HG03342 (cell line): Measurements from ENCODE around the gene TGFBR3L.
"Not testable (repeated sequence)": the region's sequence is repeated elsewhere in the genome, so short reads cannot be mapped to it uniquely, and the experiment has no call there.

ENCODE experiments used
- ATAC-seq: cut with Tn5 transposase; IDR thresholded peaks from one replicate; pipeline ENCODE4 v1.9.1; 2021; ENCODE audit warnings: mild to moderate bottlenecking, moderate library complexity; ENCODE audit not compliant: unreplicated experiment

TGFBR3L gene

GRCh38 chr19:7879111-7879807 is 35.4 kb upstream of the TGFBR3L start:
- ATAC-seq = no peak

- no peak for ATAC-seq
Measured at GRCh38 chr19:7879836-7880235, 34.8 kb upstream of the TGFBR3L start.

DNA sequence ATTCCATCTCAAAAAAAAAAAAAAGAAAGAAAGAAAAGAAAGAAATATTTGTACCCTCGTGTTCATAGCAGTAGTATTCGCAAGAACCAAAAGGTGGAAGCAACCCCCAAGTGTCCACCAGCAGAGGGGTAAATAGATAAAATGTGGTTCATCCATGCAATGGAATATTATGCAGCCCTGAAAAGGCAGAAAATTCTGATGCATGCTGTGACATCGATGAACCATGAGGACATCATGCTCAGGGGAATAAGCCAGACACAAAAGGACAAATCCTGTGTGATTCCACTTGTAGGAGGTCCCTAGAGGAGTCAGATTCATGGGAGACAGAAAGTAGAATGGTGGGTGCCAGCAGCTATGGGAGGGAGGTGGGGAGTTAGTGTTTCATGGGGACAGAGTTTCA is 32.7 kb upstream of the TGFBR3L start:
- ATAC-seq = no peak

DNA sequence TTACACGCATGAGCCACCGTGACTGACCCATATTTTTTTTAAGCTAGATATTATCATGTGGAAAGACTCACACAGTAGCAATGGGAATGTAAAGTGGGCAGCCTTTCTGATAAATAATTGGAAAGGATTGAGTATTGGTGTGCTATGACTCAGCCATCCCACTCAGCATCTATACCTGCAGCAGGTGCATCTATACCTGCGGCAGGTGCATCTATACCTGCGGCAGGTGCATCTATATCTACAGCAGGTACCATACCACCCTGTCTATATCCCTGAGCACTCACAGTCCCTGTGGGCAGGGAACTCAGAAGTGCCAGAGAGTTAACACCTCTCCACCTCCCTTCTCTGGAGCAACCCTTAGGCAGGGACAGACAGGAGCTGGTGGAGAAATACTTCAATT is 31.5 kb upstream of the TGFBR3L start:
- ATAC-seq = no peak

- ATAC-seq = no peak
Measured at GRCh38 chr19:7883796-7884570, 30.6 kb upstream of the TGFBR3L start.

- ATAC-seq = no peak
Measured at GRCh38 chr19:7885818-7886217, 28.8 kb upstream of the TGFBR3L start.

DNA sequence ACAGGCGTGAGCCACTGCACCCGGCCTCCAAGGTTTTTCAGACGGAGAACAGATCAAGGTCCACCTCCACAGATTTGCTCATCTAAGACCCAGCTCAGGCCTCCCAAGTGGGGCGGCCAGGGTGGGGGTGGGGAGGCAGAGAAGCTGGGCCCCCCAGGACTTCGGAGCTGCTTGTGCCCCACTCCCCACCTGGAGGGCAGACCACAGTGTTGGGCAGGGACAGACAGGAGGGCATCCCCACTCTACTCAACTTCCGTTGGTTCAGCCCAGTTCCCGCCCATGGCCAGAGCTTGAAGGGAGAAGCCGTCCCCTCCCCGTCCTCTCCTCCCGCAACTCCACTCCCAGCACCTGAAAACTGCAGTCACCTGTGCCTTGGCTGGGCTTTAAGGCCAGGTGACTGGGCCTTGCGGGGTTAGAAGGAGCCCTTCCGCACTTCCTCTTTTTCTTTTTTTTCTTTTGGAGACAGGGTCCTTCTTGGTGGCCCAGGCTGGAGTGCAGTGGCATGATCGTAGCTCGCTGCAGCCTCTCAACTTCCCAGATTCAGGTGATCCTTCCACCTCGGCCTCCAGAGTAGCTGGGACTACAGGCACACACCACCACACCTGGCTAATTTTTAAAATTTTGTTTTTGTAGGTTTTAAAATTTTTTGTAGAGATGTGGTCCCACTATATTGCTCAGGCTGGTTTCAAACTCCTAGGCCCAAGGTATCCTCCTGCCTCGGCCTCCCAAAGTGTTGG is 27.1 kb upstream of the TGFBR3L start:
- ATAC-seq = no peak

GRCh38 chr19:7888145-7888825 is 26.3 kb upstream of the TGFBR3L start, which contains the start of gene LRRC8E:
TSS of gene LRRC8E (plus strand) at chr19:7888510. CDS start at chr19:7895604, 7,094 bp downstream.
- ATAC-seq = no peak

DNA sequence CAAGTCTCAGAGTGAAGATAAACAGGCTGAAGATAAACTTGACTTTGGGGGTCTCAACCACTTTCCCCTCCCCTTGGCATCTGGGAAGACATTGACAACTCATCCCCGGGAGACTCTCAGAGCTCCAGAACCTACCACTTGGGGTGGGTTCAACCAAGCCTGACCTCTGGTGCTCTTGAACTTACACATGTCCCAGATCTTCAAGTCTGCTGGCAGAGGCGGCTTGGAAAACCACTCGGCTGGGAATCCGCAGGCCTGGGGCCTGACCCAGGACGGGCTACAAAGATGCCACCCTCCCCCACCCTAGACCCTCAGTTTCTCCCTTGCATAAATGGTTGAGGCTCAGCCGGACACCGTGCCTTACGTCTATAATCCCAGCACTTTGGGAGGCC is 25.8 kb upstream of the TGFBR3L start:
- no peak for ATAC-seq

DNA sequence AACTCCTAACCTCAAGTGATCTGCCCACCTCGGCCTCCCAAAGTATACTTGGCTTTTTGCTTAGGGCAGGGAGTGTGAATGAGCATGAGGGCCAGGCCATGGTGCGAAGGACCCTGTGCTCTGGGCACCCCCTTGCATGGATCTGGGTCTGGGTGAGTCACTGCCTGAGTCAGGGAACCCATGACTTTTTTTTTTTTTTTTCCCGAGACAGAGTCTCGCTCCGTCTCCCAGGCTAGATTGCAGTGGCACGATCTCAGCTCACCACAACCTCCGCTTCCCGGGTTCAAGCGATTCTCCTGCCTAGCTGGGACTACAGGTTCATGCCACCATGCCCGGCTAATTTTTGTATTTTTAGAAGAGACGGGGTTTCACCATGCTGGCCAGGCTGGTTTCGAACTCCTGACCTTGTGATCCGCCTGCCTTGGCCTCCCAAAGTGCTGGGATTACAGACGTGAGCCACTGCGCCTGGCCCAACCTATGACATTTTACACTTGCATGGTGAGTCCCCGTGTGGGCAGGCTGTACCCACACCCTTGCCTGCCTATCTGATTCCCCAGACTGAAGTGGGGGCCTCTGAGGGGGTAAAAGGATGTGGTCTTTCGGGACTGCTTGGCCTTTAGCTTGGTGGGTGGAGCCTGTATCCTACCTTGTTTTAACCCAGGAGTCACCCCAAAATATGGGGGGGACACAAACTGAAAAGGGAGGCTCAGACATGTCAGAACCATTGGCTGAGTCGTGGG is 21.1 kb upstream of the TGFBR3L start:
- ATAC-seq = not testable (repeated sequence)

GRCh38 chr19:7894612-7895309 is 19.9 kb upstream of the TGFBR3L start:
- no peak for ATAC-seq

- ATAC-seq = no peak
Measured at GRCh38 chr19:7895565-7895964, 19.1 kb upstream of the TGFBR3L start.

GRCh38 chr19:7897292-7897691 is 17.3 kb upstream of the TGFBR3L start:
- no peak for ATAC-seq

DNA sequence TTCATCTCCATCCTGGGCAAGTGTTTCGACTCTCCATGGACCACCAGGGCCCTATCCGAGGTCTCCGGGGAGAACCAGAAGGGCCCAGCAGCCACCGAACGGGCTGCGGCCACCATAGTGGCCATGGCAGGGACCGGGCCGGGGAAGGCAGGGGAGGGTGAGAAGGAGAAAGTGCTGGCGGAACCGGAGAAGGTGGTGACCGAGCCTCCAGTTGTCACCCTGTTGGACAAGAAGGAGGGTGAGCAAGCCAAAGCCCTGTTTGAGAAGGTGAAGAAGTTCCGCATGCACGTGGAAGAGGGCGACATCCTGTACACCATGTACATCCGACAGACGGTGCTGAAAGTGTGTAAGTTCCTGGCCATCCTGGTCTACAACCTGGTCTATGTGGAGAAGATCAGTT is 15.7 kb upstream of the TGFBR3L start:
- no peak for ATAC-seq

DNA sequence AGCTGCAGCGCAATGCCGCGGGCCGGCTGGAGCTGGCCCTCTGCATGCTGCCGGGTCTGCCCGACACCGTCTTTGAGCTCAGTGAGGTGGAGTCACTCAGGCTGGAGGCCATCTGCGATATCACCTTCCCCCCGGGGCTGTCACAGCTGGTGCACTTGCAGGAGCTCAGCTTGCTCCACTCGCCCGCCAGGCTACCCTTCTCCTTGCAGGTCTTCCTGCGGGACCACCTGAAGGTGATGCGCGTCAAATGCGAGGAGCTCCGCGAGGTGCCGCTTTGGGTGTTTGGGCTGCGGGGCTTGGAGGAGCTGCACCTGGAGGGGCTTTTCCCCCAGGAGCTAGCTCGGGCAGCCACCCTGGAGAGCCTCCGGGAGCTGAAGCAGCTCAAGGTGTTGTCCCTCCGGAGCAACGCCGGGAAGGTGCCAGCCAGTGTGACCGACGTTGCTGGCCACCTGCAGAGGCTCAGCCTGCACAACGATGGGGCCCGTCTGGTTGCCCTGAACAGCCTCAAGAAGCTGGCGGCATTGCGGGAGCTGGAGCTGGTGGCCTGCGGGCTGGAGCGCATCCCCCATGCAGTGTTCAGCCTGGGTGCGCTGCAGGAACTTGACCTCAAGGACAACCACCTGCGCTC is 14.8 kb upstream of the TGFBR3L start:
- no peak for ATAC-seq

GRCh38 chr19:7900401-7900870 is 14.2 kb upstream of the TGFBR3L start:
- no peak for ATAC-seq

DNA sequence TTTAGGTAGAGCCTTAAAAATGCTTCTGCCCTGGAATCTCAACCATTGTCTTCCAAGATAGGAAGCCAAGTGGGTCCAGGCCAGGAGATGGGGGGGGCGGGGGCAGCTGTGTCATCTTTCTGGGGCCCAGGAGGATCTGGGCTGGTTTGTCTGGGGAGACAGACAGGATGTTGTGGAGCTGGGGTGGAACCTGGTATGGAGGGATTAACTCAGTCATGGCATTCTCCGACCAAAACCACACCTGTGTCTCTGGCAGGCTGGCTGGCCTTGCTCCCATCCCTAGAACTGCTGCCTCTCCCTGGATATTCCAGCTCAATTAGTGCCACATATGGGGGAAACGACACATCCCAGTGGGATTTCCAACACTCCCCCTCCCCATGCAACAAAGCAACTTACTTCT is 13.7 kb upstream of the TGFBR3L start:
- ATAC-seq = no peak

DNA sequence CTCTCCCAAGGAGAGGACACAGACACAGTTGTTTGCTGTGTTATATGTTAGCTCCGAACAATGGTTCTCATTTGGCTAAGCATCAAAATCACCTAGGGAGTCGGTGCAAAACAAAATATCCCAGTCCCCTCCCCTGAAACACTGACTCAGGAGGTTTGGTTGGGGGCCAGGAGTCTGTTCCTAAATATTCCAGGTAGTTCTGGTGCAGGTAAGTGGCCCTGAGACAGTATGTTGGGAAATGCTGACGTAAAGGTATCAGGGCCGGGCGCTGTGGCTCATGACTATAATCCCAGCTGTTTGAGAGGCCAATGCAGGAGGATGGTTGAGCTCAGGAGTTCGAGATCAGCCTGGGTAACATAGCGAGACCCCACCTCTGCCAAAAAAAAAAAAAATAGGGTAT is 13.3 kb upstream of the TGFBR3L start:
- ATAC-seq = no peak

DNA sequence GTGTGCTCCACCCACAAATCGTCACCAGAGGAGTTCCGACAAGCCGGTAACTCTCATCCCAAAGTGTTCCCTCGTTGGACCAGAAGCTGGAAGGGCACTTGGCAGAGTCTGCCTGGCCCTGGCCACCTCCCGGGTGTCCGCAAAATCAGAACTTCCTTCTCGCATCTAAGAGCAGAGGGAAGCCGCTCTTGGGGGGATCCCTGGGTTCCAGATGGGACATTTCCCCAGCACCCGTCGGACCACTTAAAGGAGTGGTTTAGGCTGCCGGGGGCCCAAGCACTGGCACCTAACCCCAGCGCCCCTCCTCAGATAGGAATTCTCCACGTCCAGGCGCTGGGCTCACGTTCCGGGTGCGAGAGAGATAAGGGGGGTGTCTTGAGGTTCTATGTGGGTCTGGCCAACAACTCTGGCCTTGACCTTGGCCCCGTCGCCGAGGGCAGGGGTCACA is 11.8 kb upstream of the TGFBR3L start:
- ATAC-seq = no peak
